HG03469 (cell line): ENCODE measurements around the gene KRTAP22-1.

Source experiments
- ATAC-seq: cut with Tn5 transposase; IDR thresholded peaks from one replicate; pipeline ENCODE4 v1.9.1; 2021; ENCODE audit warnings: mild to moderate bottlenecking, moderate library complexity, moderate number of reproducible peaks; ENCODE audit not compliant: unreplicated experiment

KRTAP22-1 gene

DNA sequence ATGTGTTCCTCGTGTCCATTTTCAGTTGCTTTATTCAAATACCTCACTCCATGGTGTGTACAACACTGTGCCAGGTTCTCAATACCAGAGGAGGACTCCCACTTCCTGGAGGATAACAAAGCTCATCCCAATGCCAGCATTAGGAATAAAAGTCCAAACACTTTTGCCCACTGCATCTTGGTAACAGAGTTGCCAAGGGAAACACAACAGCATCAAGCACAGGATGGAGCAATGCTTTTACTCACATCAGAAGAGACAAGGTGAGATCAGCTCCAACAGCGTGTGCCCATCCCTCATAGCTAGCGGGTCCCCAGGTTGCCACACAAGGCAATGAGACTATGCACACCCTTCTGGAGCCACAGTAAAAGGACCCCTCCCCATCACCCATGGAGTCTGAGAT lies 22.5 kb downstream of the KRTAP22-1 start:
- ATAC-seq: no peak

DNA sequence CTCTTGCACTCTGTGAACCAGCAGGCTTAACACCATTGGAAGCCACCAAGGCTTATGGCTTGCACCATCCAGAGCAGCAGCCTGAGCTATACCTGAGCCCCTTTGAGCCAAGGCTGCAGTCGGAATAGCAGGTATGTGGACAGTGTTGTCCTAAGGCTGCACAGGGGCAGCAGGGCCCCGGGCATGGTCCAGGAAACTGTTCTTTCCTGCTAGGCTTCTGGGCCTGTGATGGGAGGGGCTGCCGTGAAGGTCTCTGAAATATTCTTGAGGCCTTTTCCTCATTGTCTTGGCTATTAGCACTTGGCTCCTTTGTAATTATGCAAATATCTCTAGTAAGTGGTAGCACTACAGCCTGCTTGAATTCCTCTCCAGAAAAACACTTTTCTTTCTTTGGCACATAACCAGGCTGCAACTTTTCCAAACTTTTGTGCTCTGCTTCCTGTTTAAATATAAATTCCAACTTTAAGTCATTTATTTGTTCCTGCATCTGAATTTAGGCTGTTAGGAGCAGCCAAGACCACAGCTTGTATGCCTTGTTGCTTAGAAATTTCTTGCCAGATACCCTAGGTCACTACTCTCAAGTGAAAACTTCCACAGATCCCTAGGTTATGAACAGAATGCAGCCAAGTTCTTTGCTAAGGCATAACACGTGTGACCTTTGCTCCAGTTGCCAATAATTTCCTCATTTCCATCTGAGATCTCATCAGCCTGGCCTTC lies 24.7 kb downstream of the KRTAP22-1 start:
- no peak for ATAC-seq

DNA sequence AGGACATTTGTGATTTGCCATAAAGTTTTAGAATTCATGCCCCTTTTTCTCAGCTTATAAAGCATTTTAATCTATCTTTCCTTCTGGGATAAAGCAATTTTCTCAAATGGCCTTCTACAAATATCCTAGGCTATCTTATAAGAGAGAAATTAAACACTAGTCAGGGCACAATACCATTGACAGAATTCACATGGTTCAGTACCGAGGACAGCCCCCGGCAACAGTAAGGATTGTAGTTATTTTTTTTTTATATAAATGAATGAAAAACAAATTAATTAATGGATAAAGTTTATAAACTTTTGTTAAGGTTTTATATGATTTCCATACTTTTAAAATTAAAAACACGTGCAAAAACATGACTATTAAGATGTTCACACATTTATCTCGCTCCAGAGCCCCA lies 27.2 kb downstream of the KRTAP22-1 start:
- no peak for ATAC-seq

DNA sequence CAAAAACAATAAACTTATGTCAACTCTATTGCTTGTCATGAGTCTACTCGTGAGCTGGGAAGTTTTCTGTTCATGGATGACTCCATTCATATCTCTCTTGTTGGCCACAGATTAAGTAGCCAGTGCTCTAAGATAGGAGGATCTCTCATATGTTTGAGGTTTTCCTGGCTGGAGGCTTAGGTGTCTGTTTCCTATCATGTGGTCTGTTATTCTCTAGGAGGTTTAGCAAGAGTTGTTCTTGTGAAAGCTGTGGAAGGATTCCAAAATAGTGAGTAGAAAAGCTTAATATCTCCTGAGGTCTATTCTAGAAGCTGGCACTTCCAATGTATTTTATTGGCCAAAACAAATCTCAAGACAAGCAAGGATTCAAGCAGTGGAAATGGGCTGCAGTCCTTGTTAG lies 28.3 kb downstream of the KRTAP22-1 start:
- ATAC-seq: no peak

DNA sequence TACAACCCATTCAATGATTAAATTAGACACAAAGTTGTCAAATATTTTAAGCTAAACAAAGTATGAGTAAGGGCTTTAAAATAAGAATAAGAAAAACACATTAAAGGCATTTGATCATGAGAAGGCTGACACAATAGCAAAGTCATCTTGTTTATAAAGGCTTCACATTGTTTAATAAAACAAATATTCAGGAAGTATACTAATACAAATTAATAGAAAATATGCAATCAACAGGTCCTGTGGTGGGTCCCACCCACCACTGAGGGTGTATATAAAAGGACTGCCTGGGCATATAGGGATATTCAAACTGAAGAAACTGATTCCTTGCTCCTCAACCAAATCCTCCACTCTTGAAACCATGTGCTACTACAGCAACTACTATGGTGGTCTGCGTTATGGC lies 34.0 kb downstream of the KRTAP22-1 start, which contains the start of gene KRTAP20-2:
Gene KRTAP20-2, plus strand, starts transcription at position 301 of the 400 bp plus-strand sequence. Its CDS starts 58 bp downstream, at position 359.
- ATAC-seq: no peak

DNA sequence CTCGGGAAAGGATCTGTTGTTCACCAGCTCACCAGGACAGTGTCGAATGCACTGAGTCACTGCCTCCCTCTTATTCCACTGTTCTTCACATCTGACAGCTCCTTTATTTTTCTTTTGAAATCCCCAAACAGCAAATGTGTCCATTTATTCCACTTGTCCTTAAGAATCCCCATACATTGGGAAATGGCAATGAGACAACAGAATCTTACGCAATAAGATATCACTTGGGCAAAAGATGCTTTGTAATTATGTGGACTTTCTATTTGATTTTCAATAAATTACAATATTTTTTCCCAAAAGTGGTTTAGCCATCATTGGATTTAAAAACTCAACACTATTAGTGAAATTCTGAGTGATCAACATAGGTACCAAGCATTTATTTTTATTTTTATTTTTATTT lies 37.8 kb downstream of the KRTAP22-1 start:
- no peak for ATAC-seq

DNA sequence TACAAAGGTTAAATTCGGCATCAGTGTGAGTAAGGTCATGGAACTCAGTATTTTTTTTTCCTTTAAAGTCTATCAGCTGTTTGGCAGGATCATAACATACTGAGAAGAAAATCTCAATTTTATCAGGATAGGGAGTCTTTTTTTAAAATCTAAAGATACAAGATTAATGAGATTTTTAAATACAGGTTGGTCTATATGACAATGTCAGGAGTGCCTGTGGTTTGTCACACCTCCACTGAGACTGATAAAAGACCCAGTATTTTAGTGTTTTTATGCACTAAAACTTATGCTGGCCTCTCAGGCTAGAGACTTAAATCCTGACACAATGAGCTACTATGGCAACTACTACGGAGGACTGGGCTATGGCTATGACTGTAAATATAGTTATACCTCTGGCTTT lies 41.7 kb downstream of the KRTAP22-1 start, which contains the start of gene KRTAP20-3:
Gene KRTAP20-3, plus strand, starts transcription at position 301 of the 400 bp plus-strand sequence.
- no peak for ATAC-seq

DNA sequence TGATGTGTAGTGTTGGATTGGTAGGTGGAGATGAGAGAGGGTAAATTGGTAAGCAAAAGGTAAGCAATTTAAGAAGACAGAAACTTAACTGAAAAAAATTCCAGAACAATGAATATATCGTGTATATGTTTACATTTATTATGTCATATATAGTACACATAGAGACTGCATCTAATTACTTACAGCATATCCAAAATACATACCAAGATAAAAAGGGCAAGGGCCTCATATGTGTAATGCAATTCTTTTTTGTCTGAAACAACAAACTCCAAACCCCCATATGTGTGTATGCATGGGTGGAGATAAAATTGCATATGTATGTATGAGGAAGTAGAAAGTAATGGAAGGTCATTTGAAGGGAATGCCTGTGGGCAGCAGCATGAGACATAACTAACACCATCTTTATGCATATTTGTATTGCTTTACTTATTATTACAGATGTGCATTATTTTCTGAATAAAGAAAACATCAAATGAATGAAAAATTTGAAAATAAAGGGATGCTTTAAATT lies 46.1 kb downstream of the KRTAP22-1 start:
- ATAC-seq: no peak
